LNCAP (cell line): Measurements from ENCODE around the gene PTPRT.

Source experiments
- TF ChIP-seq, protein P1 (sequence below): fragments of 450-650 bp; IDR thresholded peaks from 2 replicates; pipeline ENCODE4 v1.5.1; 2017; ENCODE audit warnings: mild to moderate bottlenecking

The PTPRT gene

DNA sequence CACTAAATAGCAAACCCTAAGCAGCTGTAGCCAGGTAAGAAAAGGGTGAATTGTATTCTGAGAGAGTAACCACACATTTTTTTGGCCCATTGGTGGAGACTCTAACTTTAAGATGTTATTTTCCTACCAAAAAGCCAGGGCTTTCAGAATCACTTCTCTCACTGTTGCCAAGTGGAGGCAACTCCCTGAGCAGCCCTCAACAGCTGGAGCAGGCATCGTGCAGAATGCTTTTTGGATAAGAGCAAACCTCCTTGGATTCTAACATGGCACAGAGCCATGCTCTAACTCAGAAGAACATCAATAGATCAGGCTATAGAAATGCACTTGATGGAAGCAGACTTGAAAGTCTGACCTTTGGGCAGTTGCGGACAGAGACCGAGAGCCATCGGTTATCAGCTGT, 849.3 kb downstream of the PTPRT start:
- TF ChIP-seq, protein P1, sequence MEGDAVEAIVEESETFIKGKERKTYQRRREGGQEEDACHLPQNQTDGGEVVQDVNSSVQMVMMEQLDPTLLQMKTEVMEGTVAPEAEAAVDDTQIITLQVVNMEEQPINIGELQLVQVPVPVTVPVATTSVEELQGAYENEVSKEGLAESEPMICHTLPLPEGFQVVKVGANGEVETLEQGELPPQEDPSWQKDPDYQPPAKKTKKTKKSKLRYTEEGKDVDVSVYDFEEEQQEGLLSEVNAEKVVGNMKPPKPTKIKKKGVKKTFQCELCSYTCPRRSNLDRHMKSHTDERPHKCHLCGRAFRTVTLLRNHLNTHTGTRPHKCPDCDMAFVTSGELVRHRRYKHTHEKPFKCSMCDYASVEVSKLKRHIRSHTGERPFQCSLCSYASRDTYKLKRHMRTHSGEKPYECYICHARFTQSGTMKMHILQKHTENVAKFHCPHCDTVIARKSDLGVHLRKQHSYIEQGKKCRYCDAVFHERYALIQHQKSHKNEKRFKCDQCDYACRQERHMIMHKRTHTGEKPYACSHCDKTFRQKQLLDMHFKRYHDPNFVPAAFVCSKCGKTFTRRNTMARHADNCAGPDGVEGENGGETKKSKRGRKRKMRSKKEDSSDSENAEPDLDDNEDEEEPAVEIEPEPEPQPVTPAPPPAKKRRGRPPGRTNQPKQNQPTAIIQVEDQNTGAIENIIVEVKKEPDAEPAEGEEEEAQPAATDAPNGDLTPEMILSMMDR = no peak

DNA sequence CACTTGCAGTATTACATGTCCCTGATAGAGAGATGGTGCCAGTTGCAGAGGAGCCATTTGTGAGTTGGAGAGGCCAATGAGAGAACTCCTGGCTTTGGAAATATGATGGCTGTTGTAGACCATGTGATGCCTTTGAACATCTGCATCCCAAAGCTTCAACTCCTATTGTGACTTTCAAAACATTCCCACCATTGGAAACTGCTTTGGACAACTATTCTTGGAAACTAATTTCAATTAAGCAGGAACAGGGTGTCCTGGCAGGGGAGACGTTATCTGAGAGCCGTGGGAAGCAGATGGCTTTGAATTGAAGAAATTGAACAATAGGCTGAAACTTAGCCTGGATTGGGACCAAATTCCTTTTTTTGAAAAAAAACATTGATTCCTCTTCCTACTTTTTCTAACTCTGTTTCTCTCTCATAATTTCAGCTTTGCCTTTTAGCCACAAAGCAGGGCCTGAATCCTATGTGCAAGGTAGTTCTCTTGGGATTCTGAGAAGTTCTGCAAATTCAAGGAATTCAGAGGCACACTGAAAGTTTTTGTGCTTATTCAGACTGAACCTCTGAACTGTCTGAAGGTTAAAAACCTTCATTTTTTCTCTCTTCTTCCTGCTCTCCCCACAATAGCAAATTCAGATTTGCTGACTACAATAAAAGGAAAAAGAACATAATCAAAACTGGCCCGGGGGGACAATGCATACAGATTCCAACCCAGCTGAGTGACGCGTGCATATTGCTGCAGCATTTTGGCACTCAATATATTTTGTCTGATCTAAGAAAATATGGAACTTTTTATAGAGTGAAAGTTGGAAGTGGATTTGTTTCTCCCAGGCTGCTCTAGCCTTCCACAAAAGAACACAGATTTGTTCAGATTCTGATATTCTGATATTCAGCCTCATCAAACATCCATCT, 851.2 kb downstream of the PTPRT start:
- TF ChIP-seq, protein P1 = no peak

DNA sequence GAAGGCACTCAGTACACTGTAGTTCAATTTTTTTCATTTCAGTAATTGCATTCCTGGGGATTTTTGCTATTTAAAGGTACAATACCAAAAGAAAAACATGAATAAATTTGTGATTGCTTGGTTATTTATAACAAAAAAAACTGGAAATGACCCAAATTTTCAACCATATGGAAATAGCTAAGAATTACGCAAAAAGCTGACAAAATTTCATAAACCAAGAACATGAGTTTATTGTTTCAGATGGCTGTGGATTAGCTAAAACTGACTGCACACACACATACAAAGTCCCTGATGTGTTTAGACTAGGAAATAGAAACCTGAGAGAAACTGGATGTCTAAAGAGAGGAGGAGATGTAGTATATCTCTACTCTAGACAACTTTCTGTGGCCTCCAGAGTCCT, 853.1 kb downstream of the PTPRT start:
- TF ChIP-seq, protein P1 = no peak

DNA sequence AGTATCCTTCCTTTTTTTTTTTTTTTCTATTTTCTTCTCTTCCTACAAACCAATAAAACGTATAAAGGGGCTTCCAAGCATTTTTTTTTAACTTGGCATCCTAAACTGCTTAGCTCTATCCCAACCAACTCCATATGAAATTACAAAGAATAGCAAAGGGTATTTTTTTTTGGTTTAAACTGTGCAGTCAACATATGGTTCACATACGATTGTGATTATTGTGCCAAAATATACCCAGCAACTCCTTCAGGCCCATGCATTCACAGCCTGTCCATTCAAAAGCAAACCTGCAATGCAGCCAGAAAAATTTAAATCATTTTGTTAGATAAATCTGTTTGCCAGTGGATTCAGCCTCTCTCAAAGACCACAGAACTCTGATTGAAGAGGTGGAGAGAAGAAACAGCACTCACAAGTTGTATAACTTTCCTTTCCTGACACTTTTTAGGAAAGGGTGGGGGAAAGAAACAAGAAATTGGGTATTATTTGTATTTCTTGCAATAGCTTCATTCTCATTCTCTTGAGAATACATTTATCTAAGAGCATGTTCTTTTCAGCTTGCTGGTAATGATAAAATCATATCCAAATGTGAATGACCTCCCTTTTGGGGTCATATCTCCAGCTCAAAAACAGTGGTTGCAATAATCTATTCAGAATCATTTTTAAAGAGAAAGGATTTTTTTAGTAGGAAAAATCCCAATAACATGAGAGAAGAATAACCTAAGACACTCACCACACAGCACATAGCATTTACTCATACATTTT, 870.3 kb downstream of the PTPRT start:
- TF ChIP-seq, protein P1 = no peak

DNA sequence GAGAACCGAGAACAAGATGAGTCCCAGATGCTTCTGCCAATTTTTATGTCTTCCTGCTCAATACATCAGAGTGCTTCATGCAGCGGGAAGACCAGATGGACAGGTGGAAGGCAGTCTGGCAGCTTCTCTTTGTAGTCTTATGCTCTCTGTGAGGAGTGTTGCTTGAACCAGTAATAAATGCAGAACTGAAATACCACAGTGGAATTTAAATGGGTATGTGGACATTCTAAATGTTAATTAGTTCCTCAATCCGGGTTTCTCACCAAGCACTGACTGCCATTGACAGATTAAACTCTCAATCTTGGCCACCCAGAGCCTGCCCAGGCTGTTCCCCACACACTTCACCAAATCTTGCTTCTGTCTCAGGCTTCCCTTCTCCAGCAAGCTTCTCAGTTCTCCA, 876.0 kb downstream of the PTPRT start:
- TF ChIP-seq, protein P1 = no peak

DNA sequence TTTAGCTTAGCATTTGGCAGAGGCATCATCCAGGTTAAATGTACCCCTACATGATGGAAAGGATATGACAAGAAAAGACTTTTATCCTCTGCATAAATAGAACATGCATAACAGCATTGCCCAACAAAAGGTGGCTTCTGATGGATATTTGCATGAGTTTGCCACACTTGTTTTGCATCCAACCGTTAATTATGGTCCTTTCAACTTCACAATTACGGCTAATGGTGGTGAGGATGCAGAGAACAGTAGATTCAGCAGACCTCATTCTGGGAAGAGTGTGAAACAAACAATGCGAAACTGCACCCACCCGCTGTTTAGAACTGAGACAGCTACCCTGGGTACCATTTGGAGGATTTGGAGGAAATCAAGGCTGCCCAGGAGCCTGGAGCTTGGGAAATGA, 880.7 kb downstream of the PTPRT start:
- TF ChIP-seq, protein P1 = no peak

DNA sequence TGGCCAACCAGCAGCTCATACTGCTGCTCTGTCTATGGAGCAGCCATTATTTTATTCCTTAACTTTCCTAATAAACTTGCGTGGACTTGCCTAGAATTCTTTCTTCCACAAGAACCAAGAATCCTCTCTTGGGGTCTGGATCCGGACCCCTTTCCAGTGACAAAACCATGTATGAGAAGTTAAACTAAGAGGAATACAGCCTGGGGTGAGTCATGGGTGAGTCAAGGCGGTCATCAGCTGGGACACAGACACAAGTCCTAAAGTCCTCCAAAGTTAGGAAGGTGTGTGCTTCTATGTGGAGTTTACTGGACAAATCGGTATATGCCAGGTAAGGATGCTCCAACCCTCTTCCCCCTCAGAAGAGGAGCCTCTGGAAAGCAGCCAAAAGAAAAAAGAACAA, 881.5 kb downstream of the PTPRT start:
- TF ChIP-seq, protein P1 = no peak
